H9 (cell line): ENCODE measurements around the gene HPF1. TPM values are rescaled to one million over a fixed set of nuclear protein-coding genes. Genes with fewer than 3 reads are reported as not detected.

Experiments
- DNase-seq: peaks from one replicate; pipeline ENCODE4 v3.0.0-alpha.2; 2017
- H2AFZ ChIP-seq: one replicate; pipeline ENCODE4 v1.6.1; 2013; ENCODE audit warnings: mild to moderate bottlenecking, low read length, control low read depth, moderate library complexity
- H2AK5ac ChIP-seq: 2 replicates; pipeline ENCODE4 v1.6.1; 2013; ENCODE audit warnings: low read length, control low read depth, mixed read lengths; ENCODE audit not compliant: insufficient read length
- H2BK120ac ChIP-seq: one replicate; pipeline ENCODE4 v1.6.1; 2013; ENCODE audit warnings: low read depth, mild to moderate bottlenecking, low read length, control low read depth, inconsistent platforms; ENCODE audit not compliant: poor library complexity, severe bottlenecking
- H2BK12ac ChIP-seq: 2 replicates; pipeline ENCODE4 v1.6.1; 2013; ENCODE audit warnings: low read length, control low read depth, mixed read lengths, low read depth; ENCODE audit not compliant: insufficient read length
- H2BK15ac ChIP-seq: 2 replicates; pipeline ENCODE4 v1.6.1; 2013; ENCODE audit warnings: low read depth, low read length, control low read depth
- H2BK20ac ChIP-seq: one replicate; pipeline ENCODE4 v1.6.1; 2013; ENCODE audit warnings: low read depth, mild to moderate bottlenecking, low read length, control low read depth, inconsistent platforms; ENCODE audit not compliant: poor library complexity, severe bottlenecking
- H2BK5ac ChIP-seq: 2 replicates; pipeline ENCODE4 v1.6.1; 2013; ENCODE audit warnings: low read length, control low read depth, mixed read lengths; ENCODE audit not compliant: insufficient read length
- H3K14ac ChIP-seq: 2 replicates; pipeline ENCODE4 v1.6.1; 2013; ENCODE audit warnings: low read length, control low read depth; ENCODE audit not compliant: insufficient read depth
- H3K18ac ChIP-seq: 2 replicates; pipeline ENCODE4 v1.6.1; 2013; ENCODE audit warnings: low read depth, mild to moderate bottlenecking, mixed read lengths, low read length, control low read depth; ENCODE audit not compliant: insufficient read length
- H3K23ac ChIP-seq: 2 replicates; pipeline ENCODE4 v1.6.1; 2013; ENCODE audit warnings: low read length, control low read depth, mixed read lengths, low read depth; ENCODE audit not compliant: insufficient read length
- H3K23me2 ChIP-seq: 2 replicates; pipeline ENCODE4 v1.6.1; 2013; ENCODE audit warnings: low read depth, mild to moderate bottlenecking, mixed read lengths, low read length, control low read depth; ENCODE audit not compliant: insufficient read length, poor library complexity, severe bottlenecking
- H3K27ac ChIP-seq: 2 replicates; pipeline ENCODE4 v1.5.1; 2013; ENCODE audit warnings: low read length, control low read depth, mixed read lengths, low read depth; ENCODE audit not compliant: insufficient read length
- H3K27me3 ChIP-seq: 2 replicates; pipeline ENCODE4 v1.6.1; 2013; ENCODE audit warnings: low read length, control low read depth, inconsistent platforms; ENCODE audit not compliant: insufficient read depth
- H3K4ac ChIP-seq: 2 replicates; pipeline ENCODE4 v1.6.1; 2013; ENCODE audit warnings: low read depth, mild to moderate bottlenecking, control low read depth, inconsistent platforms, low read length, moderate library complexity
- H3K4me1 ChIP-seq: 2 replicates; pipeline ENCODE4 v1.6.1; 2013; ENCODE audit warnings: low read length, control low read depth, inconsistent platforms; ENCODE audit not compliant: insufficient read depth
- H3K4me2 ChIP-seq: 2 replicates; pipeline ENCODE4 v1.6.1; 2013; ENCODE audit warnings: low read length, control low read depth, mixed read lengths; ENCODE audit not compliant: insufficient read length, insufficient read depth
- H3K56ac ChIP-seq: 2 replicates; pipeline ENCODE4 v1.6.1; 2013; ENCODE audit warnings: low read depth, mild to moderate bottlenecking, mixed read lengths, low read length, control low read depth; ENCODE audit not compliant: insufficient read length
- H3K79me1 ChIP-seq: 2 replicates; pipeline ENCODE4 v1.6.1; 2013; ENCODE audit warnings: low read depth, mild to moderate bottlenecking, moderate library complexity, low read length, control low read depth, inconsistent platforms; ENCODE audit not compliant: insufficient read depth, poor library complexity, severe bottlenecking
- H3K79me2 ChIP-seq: 2 replicates; pipeline ENCODE4 v1.6.1; 2013; ENCODE audit warnings: low read length, control low read depth, inconsistent platforms; ENCODE audit not compliant: insufficient read depth
- H3K9ac ChIP-seq: 2 replicates; pipeline ENCODE4 v1.6.1; 2013; ENCODE audit warnings: low read length, control low read depth, mixed read lengths; ENCODE audit not compliant: insufficient read length; ENCODE audit errors: extremely low read depth
- H3K9me3 ChIP-seq: one replicate; pipeline ENCODE4 v1.6.1; 2013; ENCODE audit warnings: low read depth, low read length, inconsistent platforms; ENCODE audit not compliant: control insufficient read depth
- H3T11ph ChIP-seq: one replicate; pipeline ENCODE4 v1.6.1; 2013; ENCODE audit warnings: mild to moderate bottlenecking, low read length, control low read depth, inconsistent platforms
- H4K20me1 ChIP-seq: one replicate; pipeline ENCODE4 v1.6.1; 2013; ENCODE audit not compliant: control insufficient read depth, insufficient read length, insufficient read depth
- H4K5ac ChIP-seq: 2 replicates; pipeline ENCODE4 v1.6.1; 2013; ENCODE audit warnings: low read depth, mild to moderate bottlenecking, mixed read lengths, low read length, control low read depth; ENCODE audit not compliant: insufficient read length
- H4K8ac ChIP-seq: replicated peaks from 2 replicates; pipeline ENCODE4 v1.6.1; 2013; ENCODE audit warnings: low read length, control low read depth, mixed read lengths, low read depth; ENCODE audit not compliant: insufficient read length
- H4K91ac ChIP-seq: 2 replicates; pipeline ENCODE4 v1.6.1; 2013; ENCODE audit warnings: low read depth, mild to moderate bottlenecking, moderate library complexity, mixed read lengths, low read length, control low read depth; ENCODE audit not compliant: insufficient read length
- H3K27ac Mint-ChIP-seq, 3 experiments: 2 replicates in 2 of 3; 3 replicates in 1 of 3; pipeline ENCODE4 v1.8.0; 2020 to 2021; ENCODE audit warnings: mixed read lengths in 3 of 3, mild to moderate bottlenecking in 1 of 3, moderate library complexity in 1 of 3
- H3K27me3 Mint-ChIP-seq: 2 replicates; pipeline ENCODE4 v1.8.0; 2021; ENCODE audit warnings: low read depth, mild to moderate bottlenecking, moderate library complexity, mixed read lengths
- H3K36me3 Mint-ChIP-seq, 3 experiments: 2 replicates in 2 of 3; 3 replicates in 1 of 3; pipeline ENCODE4 v1.8.0; 2020 to 2021; ENCODE audit warnings: low read depth in 3 of 3, mixed read lengths in 3 of 3; ENCODE audit not compliant: insufficient read depth in 1 of 3
- H3K4me1 Mint-ChIP-seq, 2 experiments: 2 replicates each; pipeline ENCODE4 v1.8.0; 2020; ENCODE audit warnings: mixed read lengths in 2 of 2
- H3K4me3 Mint-ChIP-seq, 2 experiments: 2 replicates in 1 of 2; 3 replicates in 1 of 2; pipeline ENCODE4 v1.8.0; 2020 to 2021; ENCODE audit warnings: mild to moderate bottlenecking in 2 of 2, mixed read lengths in 2 of 2, moderate library complexity in 1 of 2
- H3K9me3 Mint-ChIP-seq, 2 experiments: 2 replicates in 1 of 2; 3 replicates in 1 of 2; pipeline ENCODE4 v1.8.0; 2020; ENCODE audit warnings: mild to moderate bottlenecking in 2 of 2, mixed read lengths in 2 of 2, moderate library complexity in 1 of 2
- CTCF ChIP-seq: fragments of 200-600 bp; sonication (generic); conservative IDR thresholded peaks from 3 replicates; pipeline ENCODE4 v1.8.0; 2021; ENCODE audit warnings: antibody characterized with exemption, mild to moderate bottlenecking
- WGBS: extraction: QIAGEN DNeasy Blood & Tissue Kit; methylation state at CpG from one replicate; pipeline ENCODE4 v1.1.7; 2013; ENCODE audit warnings: missing lambda C conversion rate, low lambda C conversion rate, mixed read lengths; ENCODE audit not compliant: insufficient read length; ENCODE audit errors: extremely low coverage; 5-methylcytosine and 5-hydroxymethylcytosine counted together
- total RNA-seq: library from RNA; stranded (reverse); gene quantifications from 2 replicates; pipeline ENCODE4 v1.2.1, GENCODE V29; 2021

The HPF1 gene
- total RNA-seq, 1 experiment from 2014 or later, result 32.1 TPM

- H4K91ac ChIP-seq, result no peak overlapping the region
- H3K56ac ChIP-seq, result no peak overlapping the region
- no peak overlapping the region for H3K14ac ChIP-seq
- no peak overlapping the region for H3K27ac ChIP-seq
- no peaks in the 10 kb centered on the region for H4K20me1 ChIP-seq
- no peak overlapping the region for H3K23ac ChIP-seq
- H3K4me3 Mint-ChIP-seq, result no peak overlapping the region
- no peak overlapping the region for H3K4me2 ChIP-seq
- H2AFZ ChIP-seq, result no peak overlapping the region
- H4K5ac ChIP-seq, result no peak overlapping the region
- no peaks in the 10 kb centered on the region for H3K79me1 ChIP-seq
- no peak overlapping the region for H2BK20ac ChIP-seq
- H4K8ac ChIP-seq, result no peak overlapping the region
- H3K18ac ChIP-seq, result no peak overlapping the region
- no peaks in the 10 kb centered on the region for H3K79me2 ChIP-seq
- no peak overlapping the region for H2BK15ac ChIP-seq
- no peaks in the 10 kb centered on the region for H3K23me2 ChIP-seq
- peaks cover 0 to 2% of the 10 kb centered on the region in 2 experiments; a peak in 2 of 5 replicates for H3K9me3 Mint-ChIP-seq
- no peak for DNase-seq
- TF ChIP-seq CTCF, result no peak
- no peak overlapping the region for H3K27ac Mint-ChIP-seq
- no peaks in the 10 kb centered on the region for H3K4me1 Mint-ChIP-seq
- WGBS, result no CpG with 5 or more reads among the region's 2 CpGs
- H3K27me3 Mint-ChIP-seq, result no peaks in the 10 kb centered on the region
- H2AK5ac ChIP-seq, result no peak overlapping the region
- H3K36me3 Mint-ChIP-seq, result no peaks in the 10 kb centered on the region
- no peak overlapping the region for H3K9ac ChIP-seq
- H3K9me3 ChIP-seq, result no peaks in the 10 kb centered on the region
- no peak overlapping the region for H3T11ph ChIP-seq
- no peaks in the 10 kb centered on the region for H3K27me3 ChIP-seq
- no peak overlapping the region for H2BK120ac ChIP-seq
- no peaks in the 10 kb centered on the region for H3K4me1 ChIP-seq
- H2BK12ac ChIP-seq, result no peak overlapping the region
- H3K4ac ChIP-seq, result no peak overlapping the region
- no peak overlapping the region for H2BK5ac ChIP-seq
Measured at GRCh38 chr4:169765835-169766234, 8.1 kb upstream of the HPF1 start.
